HFF-Myc (cell line): Measurements from ENCODE around the gene MAPK13.

Source experiments
- DNase-seq: peaks from one replicate; pipeline ENCODE4 v3.0.0-alpha.2; 2011; ENCODE audit warnings: low read depth; ENCODE audit errors: extremely low read depth
- H3K4me3 ChIP-seq: replicated peaks from 2 replicates; pipeline ENCODE4 v1.5.1; 2011; ENCODE audit warnings: low read depth, mild to moderate bottlenecking, control low read depth, low read length
- TF ChIP-seq, protein P1 (sequence below): IDR thresholded peaks from 2 replicates; pipeline ENCODE4 v1.5.1; 2012; ENCODE audit warnings: mild to moderate bottlenecking, low read depth, low read length, control low read depth; ENCODE audit errors: missing control alignments

Gene MAPK13

DNA sequence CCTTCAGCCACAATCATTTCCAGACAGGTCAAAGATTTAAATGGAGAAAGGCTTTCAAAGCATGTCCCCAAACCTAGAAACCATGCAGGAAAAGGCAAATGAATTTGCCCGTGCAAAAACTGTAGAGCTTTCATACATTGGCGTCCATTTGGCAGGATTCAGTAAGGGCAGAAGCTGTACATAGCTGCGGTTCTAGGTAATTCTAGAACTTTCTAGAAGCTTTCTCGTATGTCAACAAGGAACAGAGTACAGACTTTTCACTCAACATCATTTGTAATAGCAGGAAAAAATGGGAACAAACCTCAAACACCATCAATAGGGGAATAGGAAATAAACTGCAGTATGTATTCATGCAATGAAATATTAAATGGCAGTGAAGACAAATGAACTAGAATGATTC lies 11.1 kb upstream of the MAPK13 start:
- no peak overlapping the region for H3K4me3 ChIP-seq
- DNase-seq = no peak

DNA sequence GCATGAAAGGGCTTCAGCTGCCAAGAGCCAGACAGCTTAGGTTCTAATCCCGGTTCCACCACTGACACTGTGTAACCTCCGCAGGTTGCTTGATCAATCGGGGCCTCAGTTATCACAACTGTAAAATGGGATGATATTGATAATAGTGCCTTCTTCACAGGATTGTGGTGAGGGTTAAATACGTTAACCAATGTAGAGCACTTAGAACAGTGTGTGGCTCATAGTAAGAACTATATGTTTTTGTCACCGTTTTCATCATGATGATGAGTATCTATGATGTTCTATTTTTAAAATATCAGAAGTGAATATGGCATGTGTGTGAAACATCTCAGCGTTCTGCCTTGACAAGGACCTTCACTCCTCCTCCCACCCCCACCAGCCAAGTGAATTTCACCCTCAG lies 10.3 kb upstream of the MAPK13 start:
- no peak for DNase-seq
- no peak overlapping the region for H3K4me3 ChIP-seq
- TF ChIP-seq, protein P1, sequence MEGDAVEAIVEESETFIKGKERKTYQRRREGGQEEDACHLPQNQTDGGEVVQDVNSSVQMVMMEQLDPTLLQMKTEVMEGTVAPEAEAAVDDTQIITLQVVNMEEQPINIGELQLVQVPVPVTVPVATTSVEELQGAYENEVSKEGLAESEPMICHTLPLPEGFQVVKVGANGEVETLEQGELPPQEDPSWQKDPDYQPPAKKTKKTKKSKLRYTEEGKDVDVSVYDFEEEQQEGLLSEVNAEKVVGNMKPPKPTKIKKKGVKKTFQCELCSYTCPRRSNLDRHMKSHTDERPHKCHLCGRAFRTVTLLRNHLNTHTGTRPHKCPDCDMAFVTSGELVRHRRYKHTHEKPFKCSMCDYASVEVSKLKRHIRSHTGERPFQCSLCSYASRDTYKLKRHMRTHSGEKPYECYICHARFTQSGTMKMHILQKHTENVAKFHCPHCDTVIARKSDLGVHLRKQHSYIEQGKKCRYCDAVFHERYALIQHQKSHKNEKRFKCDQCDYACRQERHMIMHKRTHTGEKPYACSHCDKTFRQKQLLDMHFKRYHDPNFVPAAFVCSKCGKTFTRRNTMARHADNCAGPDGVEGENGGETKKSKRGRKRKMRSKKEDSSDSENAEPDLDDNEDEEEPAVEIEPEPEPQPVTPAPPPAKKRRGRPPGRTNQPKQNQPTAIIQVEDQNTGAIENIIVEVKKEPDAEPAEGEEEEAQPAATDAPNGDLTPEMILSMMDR = no peak

More for the DNA sequence above, 11.1 kb upstream of the MAPK13 start:
- TF ChIP-seq, protein P1 = no peak

DNA sequence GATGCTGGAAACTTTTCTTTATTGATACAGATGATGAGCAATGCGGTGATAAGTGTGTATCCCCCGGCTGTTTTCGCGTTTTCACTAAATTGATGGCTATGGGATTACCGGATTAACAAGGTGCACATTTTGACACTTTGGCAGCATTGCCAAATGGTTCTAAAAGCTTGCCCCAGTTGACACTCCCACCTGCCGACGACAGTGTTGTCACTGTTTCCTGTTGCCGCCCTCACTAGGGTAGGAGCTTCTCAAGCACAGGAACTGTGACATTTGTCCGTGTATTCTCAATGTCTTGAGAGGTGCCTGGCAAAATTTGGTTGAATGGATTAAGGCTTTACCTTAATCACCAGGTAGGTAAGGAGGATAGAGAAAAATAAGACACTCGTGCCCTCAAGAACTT lies 9.8 kb upstream of the MAPK13 start:
- DNase-seq = no peak
- TF ChIP-seq, protein P1 = no peak
- no peak overlapping the region for H3K4me3 ChIP-seq

DNA sequence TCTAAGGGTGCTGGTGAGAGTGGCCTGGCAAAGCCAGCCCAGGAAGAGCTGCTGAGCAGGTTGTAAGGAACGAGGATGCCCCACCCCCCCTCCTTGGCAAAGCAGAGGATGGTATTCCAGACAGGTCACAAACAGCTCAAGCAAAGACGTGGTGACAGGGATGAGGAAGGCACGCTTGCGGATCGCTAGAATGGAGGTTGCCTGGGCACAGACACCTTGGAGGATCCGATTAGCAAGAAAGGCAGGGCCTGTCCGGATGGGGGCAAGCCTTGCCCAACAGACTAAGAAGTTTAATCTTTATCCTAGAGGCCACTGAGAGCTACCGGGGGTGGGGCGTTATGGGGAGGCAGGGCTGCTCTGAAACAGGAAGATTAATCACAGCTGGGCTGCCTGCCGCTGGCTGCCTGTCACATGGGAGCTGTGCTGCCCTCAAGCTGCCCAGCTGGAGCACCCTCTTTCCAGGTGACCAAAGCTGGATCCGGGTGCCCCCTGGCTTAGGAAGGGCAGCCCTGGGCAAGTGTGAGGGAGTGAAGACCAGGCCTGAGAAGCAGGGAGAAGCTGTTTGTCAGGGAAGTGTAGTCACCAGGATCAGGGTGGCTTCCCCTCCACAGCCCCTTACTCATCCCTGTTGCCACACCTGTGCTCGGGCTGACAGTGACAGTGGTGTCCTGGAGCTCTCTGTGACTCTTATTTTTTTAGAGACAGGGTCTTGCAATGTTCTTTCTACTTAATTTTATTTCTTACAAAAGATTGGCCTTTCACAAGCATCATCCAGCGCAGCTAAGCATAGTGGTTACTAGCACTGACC lies 9.1 kb upstream of the MAPK13 start:
- TF ChIP-seq, protein P1 = no peak
- no peak for DNase-seq
- no peak overlapping the region for H3K4me3 ChIP-seq

DNA sequence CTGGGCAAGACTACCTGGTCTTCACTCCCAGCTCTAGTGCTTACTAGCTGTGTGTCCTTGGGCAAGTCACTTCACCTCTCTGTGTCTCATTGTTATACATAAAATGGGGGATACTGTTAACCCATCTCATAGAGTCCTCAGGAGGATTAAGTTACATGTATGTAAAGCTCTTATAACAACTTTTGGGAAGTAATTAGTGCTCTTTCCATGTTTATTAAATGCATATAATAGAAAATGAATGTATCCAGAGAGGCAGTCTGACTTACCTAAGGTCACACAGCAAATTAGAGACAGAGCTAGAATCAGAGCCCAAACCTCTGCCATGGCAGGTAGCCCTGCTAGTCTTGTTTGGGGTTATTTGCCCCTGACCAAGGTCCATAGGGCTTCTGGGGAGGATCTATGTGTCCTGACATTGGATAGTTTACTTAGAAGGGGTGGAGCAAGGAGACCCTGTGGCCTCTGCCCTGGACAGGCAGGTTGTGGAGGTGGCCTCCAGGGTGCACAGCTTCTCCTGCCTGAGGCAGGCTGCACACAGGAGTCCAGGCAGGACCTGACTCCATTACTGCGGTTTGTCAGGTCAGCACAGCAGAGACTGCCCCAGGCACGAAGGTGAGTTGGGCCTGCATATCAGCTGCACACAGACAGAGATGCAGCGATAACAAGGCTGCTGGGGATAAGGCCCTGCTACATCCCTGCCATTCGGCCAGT lies 8.4 kb upstream of the MAPK13 start:
- DNase-seq = no peak
- TF ChIP-seq, protein P1 = no peak
- H3K4me3 ChIP-seq = no peak overlapping the region

DNA sequence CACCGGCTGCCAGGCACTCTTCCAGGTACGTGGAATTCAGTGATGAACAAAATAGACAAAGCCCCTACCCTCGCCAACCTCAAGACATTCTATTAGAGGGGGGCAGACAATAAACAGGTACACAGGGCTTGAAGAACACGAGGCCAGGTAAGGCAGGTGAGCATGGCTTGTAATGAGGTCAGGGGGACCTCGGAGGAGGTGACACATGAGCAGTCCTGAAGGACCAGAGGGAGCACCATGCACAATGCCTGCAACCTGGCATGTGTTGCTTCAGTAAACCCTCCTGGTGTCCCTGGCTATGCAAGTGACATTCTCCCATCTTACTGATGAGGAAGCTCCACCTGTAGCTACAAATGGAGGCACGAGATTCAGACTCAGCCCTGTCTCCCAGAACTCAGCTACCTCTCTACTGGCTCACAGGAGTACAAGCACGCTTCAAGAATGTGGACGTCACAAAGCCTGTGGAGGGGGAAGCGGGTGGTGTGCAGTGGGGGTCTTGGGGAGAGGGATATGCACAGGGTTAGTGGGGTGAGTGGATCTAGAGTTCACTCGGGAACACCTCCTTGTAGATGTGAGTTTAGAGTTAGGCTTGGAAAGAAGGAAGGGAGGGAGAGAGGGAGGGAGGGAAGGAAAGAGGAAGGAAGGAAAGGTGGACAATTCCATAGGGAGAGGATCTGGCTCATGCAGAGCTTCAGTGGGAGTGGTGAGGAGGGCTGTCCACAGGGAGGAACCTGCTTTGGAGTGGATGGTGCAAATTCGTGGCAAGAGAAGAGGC lies 7.6 kb upstream of the MAPK13 start:
- H3K4me3 ChIP-seq = no peak overlapping the region
- no peak for DNase-seq
- TF ChIP-seq, protein P1 = no peak
